CD14-positive monocyte (primary cell): Measurements from ENCODE around the gene AGAP1. TPM values are rescaled to one million over a fixed set of nuclear protein-coding genes. Genes with fewer than 3 reads are reported as not detected.

ENCODE experiments used
- DNase-seq, 3 donors: peaks; one replicate each; pipeline ENCODE4 v3.0.0-alpha.2; 2011 to 2022
- H2AFZ ChIP-seq: 2 replicates; pipeline ENCODE4 v1.6.0; 2012; ENCODE audit warnings: mild to moderate bottlenecking, low read depth, low read length, inconsistent platforms; ENCODE audit not compliant: insufficient read depth, poor library complexity, severe bottlenecking
- H3K27ac ChIP-seq, 2 donors: 1 replicate in 1 of 2; 2 replicates in 1 of 2; pipeline ENCODE4 v1.5.1; 2012 to 2013; ENCODE audit warnings: low read length in 2 of 2, control low read depth in 1 of 2, inconsistent platforms in 1 of 2, low read depth in 1 of 2, mild to moderate bottlenecking in 1 of 2
- H3K27me3 ChIP-seq, 2 donors: one replicate each; pipeline versions ENCODE4 v1.6.0 to v1.6.1; 2011 to 2013; ENCODE audit warnings: low read length in 2 of 2; ENCODE audit not compliant: control insufficient read depth in 2 of 2, insufficient read depth in 2 of 2
- H3K36me3 ChIP-seq, 2 donors: replicated peaks in 1 of 2; 1 replicate in 1 of 2; 2 replicates in 1 of 2; pipeline versions ENCODE4 v1.5.1 to v1.6.1; 2012 to 2013; ENCODE audit warnings: low read length in 2 of 2, control low read depth in 1 of 2, inconsistent platforms in 1 of 2, mild to moderate bottlenecking in 1 of 2; ENCODE audit not compliant: insufficient read depth in 2 of 2, control insufficient read depth in 1 of 2
- H3K4me1 ChIP-seq, 2 donors: 1 replicate in 1 of 2; 2 replicates in 1 of 2; pipeline versions ENCODE4 v1.5.1 to v1.6.1; 2012 to 2013; ENCODE audit warnings: low read length in 2 of 2, control low read depth in 1 of 2, inconsistent platforms in 1 of 2, mild to moderate bottlenecking in 1 of 2, moderate library complexity in 1 of 2; ENCODE audit not compliant: insufficient read depth in 2 of 2, control insufficient read depth in 1 of 2
- H3K4me2 ChIP-seq: replicated peaks from 2 replicates; pipeline ENCODE3; 2012; ENCODE audit warnings: low read length, moderate library complexity, mild to moderate bottlenecking; ENCODE audit not compliant: poor library complexity, severe bottlenecking; ENCODE audit errors: extremely low read depth
- H3K4me3 ChIP-seq, 3 experiments: fragments of 200-600 bp in 1 of 3; sonication (generic) in 1 of 3; replicated peaks in 1 of 3; 1 replicate in 2 of 3; 2 replicates in 1 of 3; pipeline ENCODE4 v1.5.1; 2011 to 2013; ENCODE audit warnings: low read length in 3 of 3, mild to moderate bottlenecking in 3 of 3, control low read depth in 2 of 3, low read depth in 2 of 3, inconsistent platforms in 1 of 3, moderate library complexity in 1 of 3
- H3K79me2 ChIP-seq: 2 replicates; pipeline ENCODE4 v1.6.0; 2012; ENCODE audit warnings: mild to moderate bottlenecking, control low read depth, inconsistent platforms, low read length, moderate library complexity; ENCODE audit not compliant: insufficient read depth
- H3K9ac ChIP-seq: 2 replicates; pipeline ENCODE4 v1.6.0; 2017; ENCODE audit warnings: low read length, mild to moderate bottlenecking; ENCODE audit not compliant: insufficient read depth, poor library complexity, severe bottlenecking
- H3K9me3 ChIP-seq, 2 donors: replicated peaks in 1 of 2; 1 replicate in 1 of 2; 2 replicates in 1 of 2; pipeline versions ENCODE4 v1.5.1 to v1.6.1; 2012 to 2013; ENCODE audit warnings: low read length in 2 of 2, control low read depth in 1 of 2; ENCODE audit not compliant: control insufficient read depth in 1 of 2, insufficient read depth in 1 of 2
- H4K20me1 ChIP-seq: 2 replicates; pipeline ENCODE4 v1.6.0; 2012; ENCODE audit warnings: mild to moderate bottlenecking, low read length, control low read depth, moderate library complexity; ENCODE audit not compliant: insufficient read depth
- H3K27ac Mint-ChIP-seq, 7 donors: one replicate each; pipeline ENCODE4 v1.8.0; 2020; ENCODE audit warnings: mild to moderate bottlenecking in 7 of 7, mixed read lengths in 7 of 7, moderate library complexity in 6 of 7, inconsistent platforms in 2 of 7
- H3K27me3 Mint-ChIP-seq, 3 donors: one replicate each; pipeline ENCODE4 v1.8.0; 2021 to 2022; ENCODE audit warnings: low read depth in 3 of 3, mild to moderate bottlenecking in 3 of 3, mixed read lengths in 3 of 3, moderate library complexity in 3 of 3, inconsistent platforms in 1 of 3
- H3K36me3 Mint-ChIP-seq, 2 donors: one replicate each; pipeline ENCODE4 v1.8.0; 2020; ENCODE audit warnings: mixed read lengths in 2 of 2, inconsistent platforms in 1 of 2, mild to moderate bottlenecking in 1 of 2
- H3K4me1 Mint-ChIP-seq: one replicate; pipeline ENCODE4 v1.8.0; 2020; ENCODE audit warnings: mild to moderate bottlenecking, mixed read lengths
- H3K4me3 Mint-ChIP-seq, 2 donors: one replicate each; pipeline ENCODE4 v1.8.0; 2020; ENCODE audit warnings: mild to moderate bottlenecking in 2 of 2, mixed read lengths in 2 of 2, moderate library complexity in 1 of 2
- H3K9me3 Mint-ChIP-seq, 7 donors: one replicate each; pipeline ENCODE4 v1.8.0; 2020 to 2022; ENCODE audit warnings: mixed read lengths in 7 of 7, mild to moderate bottlenecking in 6 of 7, moderate library complexity in 6 of 7, inconsistent platforms in 2 of 7
- CTCF ChIP-seq: fragments of 200-600 bp; IDR thresholded peaks from one replicate; pipeline ENCODE4 v1.8.0; 2022; ENCODE audit warnings: antibody characterized with exemption, mild to moderate bottlenecking
- WGBS: methylation state at CpG from one replicate; pipeline ENCODE4 v1.1.5; 2013; ENCODE audit warnings: missing lambda C conversion rate; ENCODE audit not compliant: insufficient coverage; 5-methylcytosine and 5-hydroxymethylcytosine counted together
- intact Hi-C, 2 donors: fragments of 100-400 bp; cut with micrococcal nuclease; formaldehyde crosslinking; loops; one replicate each; pipeline versions ENCODE4 v1.15.0 to v1.15.1; 2023
- polyA plus RNA-seq, 3 donors: library from polyadenylated mRNA; depleted of rRNA in 1 of 3; unstranded in 2 of 3; stranded (reverse) in 1 of 3; fragments of 300-500 nt in 2 of 3; fragments of >200 nt in 1 of 3; fragmentation: Illumina TruSeq in 2 of 3; gene quantifications; 1 replicate in 2 of 3; 2 replicates in 1 of 3; pipeline ENCODE4 v1.2.3, GENCODE V29; 2012 to 2021

AGAP1 gene
- polyA plus RNA-seq, 3 donors = 0.12 TPM; not detected in 2

- Mint-ChIP-seq H3K27ac (no peak overlapping the region), H3K9me3 (no peaks in the 10 kb centered on the region), H3K4me3 (no peak overlapping the region), H3K4me1 (no peaks in the 10 kb centered on the region), H3K36me3 (no peaks in the 10 kb centered on the region), H3K27me3 (peaks cover 3 to 13% (median 10%) of the 10 kb centered on the region in 3 donors)
- H3K79me2 ChIP-seq = no peaks in the 10 kb centered on the region
- no peak for DNase-seq
- no peak overlapping the region for H3K27ac ChIP-seq
- H3K36me3 ChIP-seq = no peaks in the 10 kb centered on the region
- no peaks in the 10 kb centered on the region for H3K4me1 ChIP-seq
- no CpG with 5 or more reads among the region's 6 CpGs for WGBS
- intact Hi-C loops = no loop called here
- H3K9me3 ChIP-seq = no peaks in the 10 kb centered on the region
- H2AFZ ChIP-seq = no peak overlapping the region
- H3K4me2 ChIP-seq = no peak overlapping the region
- no peak for TF ChIP-seq CTCF
- no peak overlapping the region for H3K4me3 ChIP-seq
- no peaks in the 10 kb centered on the region for H4K20me1 ChIP-seq
- no peak overlapping the region for H3K9ac ChIP-seq
- no peaks in the 10 kb centered on the region for H3K27me3 ChIP-seq
These were observed 287.9 kb downstream of the AGAP1 start for GRCh38 chr2:235781775-235782174.

GRCh38 chr2:235784788-235785187 is 290.9 kb downstream of the AGAP1 start:
- no peak overlapping the region for H3K27ac ChIP-seq
- H3K27me3 ChIP-seq = no peaks in the 10 kb centered on the region
- H4K20me1 ChIP-seq = no peaks in the 10 kb centered on the region
- H3K4me3 ChIP-seq = no peak overlapping the region
- no peaks in the 10 kb centered on the region for H3K4me1 Mint-ChIP-seq
- no peaks in the 10 kb centered on the region for H3K36me3 Mint-ChIP-seq
- WGBS = no CpG with 5 or more reads among the region's 4 CpGs
- TF ChIP-seq CTCF = no peak
- no peaks in the 10 kb centered on the region for H3K36me3 ChIP-seq
- H3K4me3 Mint-ChIP-seq = no peak overlapping the region
- intact Hi-C loops = no loop called here
- no peak overlapping the region for H2AFZ ChIP-seq
- H3K9me3 ChIP-seq = no peaks in the 10 kb centered on the region
- no peak overlapping the region for H3K9ac ChIP-seq
- H3K27me3 Mint-ChIP-seq = peaks cover 2 to 5% (median 5%) of the 10 kb centered on the region in 3 donors
- no peaks in the 10 kb centered on the region for H3K79me2 ChIP-seq
- no peak for DNase-seq
- H3K4me1 ChIP-seq = no peaks in the 10 kb centered on the region
- H3K9me3 Mint-ChIP-seq = no peaks in the 10 kb centered on the region
- H3K27ac Mint-ChIP-seq = no peak overlapping the region
- H3K4me2 ChIP-seq = no peak overlapping the region
